Stimulated activated CD8-positive, alpha-beta memory T cell treated with anti-CD3 and anti-CD28 coated beads, Interleukin-2, amount 100 ng/mL, for 48 hours (primary cell): Measurements from ENCODE around the gene EGFLAM.

Source experiments
- DNase-seq, 2 donors: peaks; one replicate each; pipeline ENCODE4 v3.0.0-alpha.2; 2020; ENCODE audit warnings: low read depth in 2 of 2

EGFLAM gene

DNA sequence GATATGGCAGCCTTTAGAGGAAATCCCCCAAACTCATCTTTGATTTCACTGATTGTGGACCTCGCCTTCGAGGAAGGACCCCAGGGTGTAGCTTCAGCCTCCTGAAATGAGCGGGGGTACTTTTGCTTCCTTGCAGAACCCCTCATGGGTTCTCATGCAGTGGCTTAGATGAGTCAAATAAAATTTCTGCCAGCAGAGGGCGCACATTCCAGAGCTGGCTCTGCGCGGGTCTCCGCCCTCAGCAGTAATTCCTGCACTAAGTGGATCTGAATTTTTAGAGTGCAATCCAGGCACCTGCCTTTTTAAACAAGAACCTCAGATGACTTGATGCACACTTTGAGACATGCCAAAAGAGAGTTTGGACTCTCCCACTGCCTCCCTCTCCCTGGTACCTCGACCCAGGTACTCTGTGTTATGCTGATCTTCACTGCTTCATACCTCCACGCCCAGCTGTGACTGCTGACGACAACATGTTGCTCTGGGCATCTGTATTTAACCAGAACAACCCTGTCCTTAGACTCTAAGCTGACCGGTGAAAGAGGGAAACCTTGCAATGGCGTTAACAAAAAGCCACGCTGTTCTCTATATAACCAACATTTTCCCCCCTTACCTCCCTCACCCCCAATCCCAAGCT is 7.3 kb downstream of the EGFLAM start:
- DNase-seq: peak; percentile 31 to 49

DNA sequence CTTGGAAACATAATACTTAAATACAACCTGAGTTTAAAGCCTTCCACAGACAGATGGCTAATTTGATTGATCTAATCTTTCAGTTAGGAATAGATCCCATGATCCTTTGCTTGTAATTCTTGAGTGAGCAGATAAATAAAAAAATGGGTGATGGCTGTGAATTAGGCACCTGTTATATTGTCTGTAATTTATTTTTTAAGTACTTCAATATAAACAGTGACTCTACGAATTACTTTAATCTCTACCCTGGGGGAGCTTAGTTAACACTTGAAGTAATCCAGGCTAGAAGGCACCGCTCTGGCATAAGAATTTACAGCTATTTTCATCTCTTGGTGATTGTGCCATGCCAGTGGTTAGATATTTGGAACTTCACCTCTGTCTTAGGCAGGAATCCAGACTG is 9.0 kb downstream of the EGFLAM start:
- DNase-seq: no peak

DNA sequence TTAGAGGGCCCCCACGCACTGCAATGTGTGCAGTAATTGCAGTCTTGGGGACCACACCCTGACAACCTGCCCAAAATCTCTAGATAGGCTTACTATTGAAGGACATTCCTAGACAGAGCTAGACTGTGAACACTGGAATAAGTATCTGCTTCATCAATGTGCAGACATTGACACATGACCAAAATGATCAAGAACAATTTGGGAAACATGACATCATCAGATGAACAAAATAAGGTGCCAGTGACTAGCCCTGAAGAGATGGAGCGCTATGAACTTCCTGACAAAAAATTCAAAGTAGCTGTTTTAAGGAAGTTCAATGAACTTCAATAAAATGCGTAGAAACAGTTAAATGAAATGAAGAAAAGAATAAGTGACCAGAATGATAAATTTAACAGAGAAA is 15.3 kb downstream of the EGFLAM start:
- DNase-seq: no peak

DNA sequence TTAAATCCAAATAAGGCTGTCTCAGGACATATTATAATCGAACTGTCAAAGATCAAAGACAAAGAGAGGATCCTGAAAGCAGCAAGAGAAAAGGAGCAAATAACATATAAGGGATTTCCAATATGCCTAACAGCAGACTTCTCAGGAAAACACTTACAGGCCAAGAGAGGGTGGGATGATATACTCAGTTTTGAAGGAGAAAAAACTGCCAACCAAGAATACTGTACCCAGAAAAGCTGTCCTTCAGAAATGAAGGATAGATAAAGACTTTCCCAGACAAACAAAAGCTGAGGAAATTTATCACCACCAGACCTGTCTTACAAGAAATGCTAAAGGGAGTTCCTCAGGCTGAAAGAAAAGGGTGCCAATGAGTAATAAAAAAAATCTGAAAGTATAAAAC is 16.0 kb downstream of the EGFLAM start:
- no peak for DNase-seq

DNA sequence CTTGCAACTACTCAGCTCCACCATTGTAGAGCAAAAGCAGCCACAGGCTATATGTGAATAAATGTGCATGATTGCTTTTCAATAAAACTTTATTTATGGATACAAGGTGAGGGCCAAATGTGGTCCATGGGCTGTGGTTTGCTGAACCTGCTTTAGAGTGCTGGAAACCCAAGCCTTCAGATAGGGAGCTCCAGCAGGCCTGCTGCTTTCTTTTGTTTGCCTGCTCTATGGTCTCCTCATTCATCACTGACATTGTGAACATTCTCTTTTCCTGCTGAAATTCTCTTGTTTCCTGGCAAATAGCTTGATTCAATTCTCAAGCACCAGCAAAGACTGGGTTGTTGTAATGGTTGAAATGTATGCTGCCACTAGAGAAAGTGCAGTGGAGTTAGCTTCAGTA is 26.0 kb downstream of the EGFLAM start:
- DNase-seq: no peak

DNA sequence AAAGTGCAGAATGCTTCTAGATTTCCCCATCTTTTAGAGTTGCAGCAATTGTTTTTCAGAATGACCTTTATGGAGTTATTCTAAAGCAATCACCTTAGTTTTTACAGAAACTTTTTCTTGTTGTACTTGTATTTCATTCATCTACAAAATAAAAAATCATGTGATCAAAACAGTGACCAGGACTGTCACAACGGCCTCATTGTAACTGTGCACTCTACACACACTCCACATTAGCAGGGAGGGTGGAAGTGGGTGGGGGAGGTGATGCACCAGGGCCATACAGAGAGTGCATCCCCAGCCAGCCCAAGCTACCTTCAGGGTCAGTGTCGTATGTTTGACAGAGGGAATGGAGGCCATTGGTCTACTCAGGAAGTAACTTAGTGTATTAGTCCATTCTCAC is 26.9 kb downstream of the EGFLAM start:
- no peak for DNase-seq

DNA sequence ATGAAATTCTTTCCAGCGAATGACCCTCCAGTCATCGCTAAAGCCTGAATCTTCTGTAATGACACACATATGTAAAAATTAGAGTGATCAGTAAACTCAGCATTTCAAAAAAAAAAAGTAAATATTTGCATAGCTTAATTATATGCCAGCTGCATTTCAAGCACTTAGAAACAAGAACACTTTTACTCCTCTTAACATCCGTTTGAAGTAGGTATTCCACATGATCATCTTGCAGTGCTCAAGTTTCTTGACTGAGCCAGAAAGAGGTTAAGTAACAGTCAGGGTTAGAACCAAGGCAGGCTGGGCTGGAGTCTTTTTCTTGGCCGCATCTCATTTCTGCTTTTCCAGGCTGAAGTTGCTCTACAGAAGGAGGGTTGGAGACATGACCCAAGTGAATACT is 27.6 kb downstream of the EGFLAM start:
- no peak for DNase-seq

DNA sequence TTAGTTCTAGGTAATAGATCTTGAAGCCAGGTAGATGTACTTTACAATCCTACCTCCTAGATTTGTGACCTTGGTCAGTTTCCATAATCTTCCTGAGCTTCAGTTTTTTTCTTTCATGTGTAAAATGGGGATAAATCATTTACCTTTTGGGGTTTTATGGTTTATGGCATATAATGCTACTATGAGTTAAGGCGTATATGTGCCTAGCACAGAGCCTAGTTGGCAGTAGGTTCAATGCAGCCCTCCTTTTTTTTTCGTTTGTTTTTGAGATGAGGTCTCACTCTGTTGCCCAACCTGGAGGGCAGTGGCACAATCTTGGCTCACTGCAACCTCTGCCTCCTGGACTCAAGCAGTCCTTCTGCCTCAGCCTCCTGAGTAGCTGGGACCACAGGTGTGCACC is 28.8 kb downstream of the EGFLAM start:
- no peak for DNase-seq

DNA sequence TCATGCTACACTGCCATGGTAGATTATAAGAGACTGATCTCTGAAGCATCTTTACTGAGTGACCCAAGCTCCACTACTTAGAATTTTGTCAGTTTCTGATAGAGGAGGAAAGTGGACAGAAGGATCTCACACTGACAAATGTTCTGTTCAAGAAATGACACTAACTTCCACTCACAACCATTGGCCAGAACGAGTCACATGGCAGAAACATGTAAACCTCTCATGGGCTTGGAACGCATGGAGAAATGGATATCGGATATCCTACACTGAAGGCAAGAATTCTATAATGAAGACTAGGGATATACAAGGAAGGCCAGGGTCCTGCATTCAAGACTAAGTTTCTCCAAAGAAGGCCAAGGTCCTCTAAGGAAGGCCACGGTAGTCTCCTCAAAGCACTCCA is 31.1 kb downstream of the EGFLAM start:
- no peak for DNase-seq

DNA sequence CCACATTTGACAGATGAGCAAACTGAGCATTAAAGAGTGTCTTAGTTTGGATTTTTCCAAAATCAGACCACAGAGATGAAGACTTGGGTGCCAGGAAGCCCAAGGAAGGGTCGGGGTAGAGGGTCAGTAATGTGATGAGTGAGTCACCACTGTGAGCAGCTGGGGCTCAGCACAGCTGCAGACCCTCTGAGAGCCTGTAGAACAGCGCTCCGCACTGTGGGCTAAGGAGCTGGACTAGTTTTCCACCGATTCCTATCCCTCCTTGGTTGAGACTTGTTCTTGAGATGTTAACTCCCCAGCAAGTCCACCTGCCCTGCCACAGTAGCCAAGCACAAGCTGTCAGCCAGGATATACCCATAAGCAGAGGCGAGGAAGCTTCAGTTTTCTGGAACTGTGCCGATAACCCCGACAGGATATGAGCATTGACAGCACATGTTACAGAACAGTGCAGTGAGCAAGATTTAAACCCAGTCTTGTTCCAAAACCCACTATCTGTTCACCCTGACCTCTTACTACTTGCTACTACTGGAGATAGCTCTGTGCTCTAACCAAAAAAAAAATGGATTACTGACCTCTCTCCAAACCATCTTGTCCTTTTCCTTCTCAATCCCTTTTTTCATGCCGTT is 31.8 kb downstream of the EGFLAM start:
- no peak for DNase-seq

DNA sequence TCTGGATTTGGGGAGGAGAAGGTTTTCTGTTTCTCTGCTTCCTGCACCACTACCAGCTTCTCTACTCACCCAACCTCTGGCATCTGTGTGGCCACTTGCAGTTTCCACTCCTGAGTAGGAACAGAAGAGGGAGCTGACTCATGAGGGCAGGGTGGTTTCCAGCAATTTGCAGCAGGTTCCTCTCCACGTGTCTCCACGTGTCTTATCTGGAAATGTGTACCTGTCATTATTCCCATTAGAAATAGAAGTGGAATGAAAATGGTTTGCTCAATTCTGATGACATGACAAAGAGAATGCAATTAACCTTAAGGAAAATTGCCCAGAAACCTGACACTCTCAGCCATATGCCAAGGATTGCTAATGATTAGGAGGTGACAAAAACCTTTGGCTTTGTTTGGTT is 33.0 kb downstream of the EGFLAM start:
- no peak for DNase-seq

DNA sequence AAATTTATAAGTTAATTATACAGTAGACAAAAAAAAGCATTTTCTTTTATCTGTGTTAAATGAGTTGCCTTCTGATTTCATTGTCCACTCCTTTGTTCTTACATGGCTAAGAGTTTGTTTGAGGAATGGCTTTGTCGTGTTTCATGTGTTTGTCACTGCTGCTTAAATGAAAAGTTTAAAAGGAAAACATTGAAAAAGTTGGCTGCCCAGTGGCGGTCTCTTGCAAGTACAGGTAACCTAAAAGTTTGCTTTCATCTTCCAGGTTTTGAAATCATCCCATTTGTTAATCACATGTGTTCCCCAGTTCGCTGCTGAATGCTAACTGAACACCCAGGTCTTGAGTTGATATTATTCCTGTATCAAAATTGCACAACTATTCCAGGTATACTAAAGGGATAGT is 33.9 kb downstream of the EGFLAM start:
- DNase-seq: no peak

DNA sequence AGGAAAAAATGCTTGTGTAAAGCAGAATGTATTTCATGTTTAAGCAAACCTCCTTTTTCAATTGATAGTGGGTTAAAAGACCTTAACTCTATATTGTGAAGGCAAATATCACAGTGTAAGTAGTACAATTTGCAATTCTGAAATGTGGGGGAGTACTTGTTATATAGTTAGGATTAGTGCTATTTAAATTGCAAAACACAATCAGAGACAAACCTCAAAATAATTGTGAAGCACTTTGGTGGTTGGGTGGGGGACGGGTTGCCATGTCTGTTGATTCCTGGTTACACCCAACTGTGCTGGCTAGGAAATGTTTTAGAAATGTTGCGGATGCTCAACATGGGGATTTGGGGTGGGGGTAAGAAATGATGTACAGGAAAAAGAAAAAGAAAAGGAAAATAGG is 37.4 kb downstream of the EGFLAM start:
- no peak for DNase-seq

DNA sequence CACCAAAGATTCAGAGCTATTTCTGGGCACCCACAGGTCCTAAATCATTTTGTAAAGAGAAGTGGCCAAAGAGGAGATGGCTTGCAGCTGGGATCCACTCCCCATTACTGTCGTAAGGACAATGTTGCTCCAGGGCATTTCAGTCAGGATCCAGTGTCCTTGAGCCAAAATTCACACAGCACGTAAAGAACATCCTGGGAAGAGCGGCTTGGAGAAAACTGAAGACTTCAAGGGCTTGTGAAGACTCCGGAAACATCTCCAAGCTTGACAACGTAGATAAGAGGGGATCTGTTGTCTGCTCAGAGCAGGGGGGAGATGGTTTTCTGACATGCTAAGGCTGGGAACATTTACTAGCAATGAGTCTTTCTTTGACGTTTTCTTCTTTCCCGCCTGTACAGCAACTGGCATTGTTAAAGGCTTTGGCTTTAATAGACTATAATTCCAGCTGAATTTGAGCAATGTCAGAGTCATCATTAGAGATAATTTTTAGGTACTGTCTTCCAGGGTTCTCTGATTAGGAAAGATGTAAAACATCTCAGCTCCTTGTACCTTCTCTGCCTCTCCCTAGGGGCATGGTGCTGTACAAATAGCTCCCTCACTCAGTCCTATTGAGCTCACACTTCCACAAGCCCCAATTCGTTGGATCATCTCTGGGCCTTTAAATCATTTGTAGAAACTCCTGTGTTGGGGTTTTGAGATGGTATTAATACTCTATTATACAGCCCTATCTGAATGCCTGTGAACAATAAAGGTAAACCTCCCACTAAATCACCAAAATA is 39.7 kb downstream of the EGFLAM start:
- DNase-seq: no peak

DNA sequence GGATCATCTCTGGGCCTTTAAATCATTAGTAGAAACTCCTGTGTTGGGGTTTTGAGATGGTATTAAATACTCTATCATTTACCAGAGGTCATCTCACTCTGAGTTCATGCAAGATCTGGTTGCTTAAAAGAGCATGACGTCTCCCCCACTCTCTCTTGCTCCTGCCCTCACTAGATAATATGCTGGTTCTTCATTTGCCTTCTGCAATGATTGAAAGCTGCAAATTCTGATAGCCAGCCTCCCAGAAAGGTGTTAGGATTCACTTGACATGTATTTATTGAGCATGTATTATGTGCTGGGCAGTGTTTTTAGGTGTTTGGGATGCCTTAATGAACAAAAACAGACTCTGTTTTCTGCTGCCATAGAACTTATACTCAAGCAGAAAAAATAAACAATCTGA is 41.2 kb downstream of the EGFLAM start:
- DNase-seq: no peak

DNA sequence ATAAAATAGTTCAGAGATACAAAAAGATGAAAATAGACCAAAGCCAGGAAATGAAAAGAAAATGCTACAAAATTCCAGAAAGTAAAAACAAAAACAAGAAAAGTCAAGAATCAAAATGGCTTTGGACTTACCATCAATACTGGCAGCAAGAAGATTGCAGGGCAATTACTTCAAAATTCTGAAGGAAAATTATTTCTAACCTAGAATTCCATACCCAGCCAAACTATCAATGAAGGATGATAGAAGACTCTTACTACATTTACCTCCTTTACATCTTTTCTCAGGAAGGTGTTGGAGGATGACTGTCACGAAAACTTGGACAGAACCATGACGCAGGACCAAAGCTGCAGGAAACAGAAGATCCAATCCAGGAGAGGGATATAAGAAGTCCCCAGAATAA is 46.8 kb downstream of the EGFLAM start:
- no peak for DNase-seq

DNA sequence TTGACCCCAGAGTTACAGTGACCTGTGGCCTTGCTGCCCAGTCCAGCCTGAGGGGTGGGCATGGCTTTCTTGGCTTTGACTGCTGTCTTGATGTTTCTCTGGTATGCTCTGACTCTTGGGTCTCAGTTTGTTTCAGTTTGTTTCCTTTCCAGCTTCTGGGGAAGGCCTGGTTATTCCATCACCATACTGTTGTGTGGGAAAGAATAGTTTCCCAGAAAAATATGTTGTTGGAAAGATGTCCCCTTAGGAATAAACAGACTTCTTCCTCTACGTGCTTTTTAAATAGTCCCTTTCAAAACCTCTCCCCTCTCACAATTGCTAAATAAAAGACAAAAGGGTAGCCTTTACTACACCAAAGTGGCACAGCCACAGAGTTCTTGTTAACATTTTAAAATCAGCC is 49.5 kb downstream of the EGFLAM start:
- DNase-seq: no peak

DNA sequence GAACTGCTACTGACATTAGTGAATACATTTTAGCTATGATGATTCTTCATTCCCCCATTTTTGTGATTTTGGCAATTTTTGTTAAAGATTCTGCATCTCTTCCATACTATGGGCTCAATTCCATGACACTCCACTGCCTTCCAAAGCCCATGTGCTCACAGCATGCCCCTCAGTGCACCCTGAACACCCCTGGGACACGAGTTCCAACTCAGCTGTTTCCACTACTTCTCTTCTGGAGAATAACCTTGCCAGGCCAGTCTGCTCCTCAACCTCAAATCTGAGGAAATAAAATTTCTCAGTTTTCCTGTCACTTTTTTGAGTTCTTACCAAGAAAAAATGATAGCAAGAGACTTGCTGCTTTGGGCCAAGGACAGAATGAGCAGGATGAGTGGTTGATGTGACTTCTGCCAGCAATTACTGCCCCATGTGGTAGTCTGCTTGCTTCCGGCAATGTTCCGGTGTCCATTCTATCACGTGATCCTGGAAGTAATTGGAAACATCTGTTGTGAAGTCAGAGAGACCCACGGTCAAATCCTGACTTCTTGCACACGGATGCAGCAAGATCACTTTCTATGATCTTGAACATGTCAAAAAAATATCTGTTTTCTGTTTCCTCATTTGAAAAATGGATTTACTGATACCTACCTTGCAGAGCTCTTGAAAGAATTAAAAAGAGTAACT is 58.3 kb downstream of the EGFLAM start:
- DNase-seq: no peak

DNA sequence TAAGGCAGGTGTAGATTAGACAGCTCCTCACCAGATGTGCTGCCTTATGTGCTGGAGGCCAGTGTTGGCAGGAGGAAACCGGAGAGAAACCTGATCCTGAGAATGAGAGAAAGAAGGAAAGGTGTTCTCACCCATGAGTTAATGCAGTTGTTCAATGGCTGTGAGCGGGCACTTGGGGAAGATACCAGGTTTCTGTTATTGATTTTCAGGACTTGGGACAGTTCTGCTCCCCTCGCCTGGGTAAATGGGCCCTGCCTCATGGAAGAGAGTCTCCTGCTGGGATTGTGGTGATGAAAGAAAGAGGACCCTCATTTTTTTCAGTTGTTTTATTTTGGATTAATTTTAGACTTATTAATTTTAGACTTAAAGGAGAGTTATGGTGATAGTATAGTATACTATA is 59.5 kb downstream of the EGFLAM start:
- DNase-seq: no peak

DNA sequence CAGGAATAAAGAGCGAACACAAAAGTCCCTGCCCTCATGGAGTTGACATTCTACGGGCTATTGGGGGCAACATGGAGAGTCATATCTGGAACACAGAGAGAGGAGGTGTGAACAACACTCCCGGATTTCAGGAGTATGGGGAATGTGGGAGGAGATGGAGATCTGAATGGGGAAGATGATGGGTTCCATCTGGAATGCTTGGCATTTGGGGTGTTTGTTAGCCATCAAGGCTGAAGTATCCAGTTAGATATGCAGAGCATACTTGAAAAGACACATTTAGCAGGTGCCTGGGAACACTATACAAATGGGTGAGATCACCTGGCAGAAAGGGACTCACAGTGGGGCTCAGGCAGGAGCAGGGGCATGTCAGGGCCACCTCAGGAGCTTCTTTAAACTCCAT is 61.1 kb downstream of the EGFLAM start:
- DNase-seq: no peak

DNA sequence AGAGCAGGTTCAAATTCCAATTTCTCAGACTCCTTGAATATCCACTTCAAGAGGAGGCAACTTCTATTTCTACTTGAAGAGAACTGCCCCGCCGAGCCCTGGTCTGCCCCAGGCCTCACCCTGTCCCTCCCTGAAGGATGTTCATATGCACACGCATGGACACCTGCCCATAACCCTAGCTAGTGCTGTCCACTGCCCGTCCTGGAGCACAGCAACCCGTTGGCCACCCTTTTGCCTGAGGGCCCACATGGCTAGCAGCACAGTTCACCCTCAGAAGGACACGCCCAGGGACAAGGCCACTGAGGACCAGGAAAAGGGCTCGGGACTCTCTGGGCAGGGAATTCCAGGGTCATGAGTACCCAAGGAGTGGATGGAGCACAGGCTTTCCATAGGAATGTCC is 63.6 kb downstream of the EGFLAM start:
- no peak for DNase-seq

DNA sequence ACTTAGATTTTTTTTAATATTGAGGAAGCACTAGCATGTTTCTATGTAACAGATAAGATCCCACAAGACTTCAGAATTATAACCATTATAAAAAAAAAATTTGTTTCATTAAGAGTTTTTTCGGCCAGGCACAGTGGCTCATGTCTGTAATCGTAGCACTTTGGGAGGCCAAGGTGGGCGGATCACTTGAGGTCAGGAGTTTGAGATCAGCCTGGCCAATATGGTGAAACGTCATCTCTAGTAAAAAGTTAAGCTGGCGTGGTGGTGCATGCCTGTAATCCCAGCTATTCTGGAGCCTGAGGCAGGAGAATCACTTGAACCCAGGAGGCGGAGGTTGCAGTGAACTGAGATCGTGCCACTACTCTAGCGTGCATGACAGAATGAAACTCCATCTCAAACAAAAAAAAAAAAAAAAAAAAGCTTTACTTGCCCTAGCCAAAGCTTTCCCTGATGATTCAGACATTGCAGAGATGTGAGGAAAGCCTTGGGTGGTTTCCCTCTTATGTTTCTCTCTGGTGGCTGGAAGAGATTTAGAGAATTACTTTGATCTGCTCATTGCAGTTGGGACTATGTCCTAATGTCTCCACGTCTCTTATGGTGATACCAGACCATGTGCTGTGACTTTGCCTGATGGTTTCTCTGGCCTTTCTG is 65.4 kb downstream of the EGFLAM start:
- no peak for DNase-seq
